ENCODE measurements around the gene DUOXA1.

Gene DUOXA1

DNA sequence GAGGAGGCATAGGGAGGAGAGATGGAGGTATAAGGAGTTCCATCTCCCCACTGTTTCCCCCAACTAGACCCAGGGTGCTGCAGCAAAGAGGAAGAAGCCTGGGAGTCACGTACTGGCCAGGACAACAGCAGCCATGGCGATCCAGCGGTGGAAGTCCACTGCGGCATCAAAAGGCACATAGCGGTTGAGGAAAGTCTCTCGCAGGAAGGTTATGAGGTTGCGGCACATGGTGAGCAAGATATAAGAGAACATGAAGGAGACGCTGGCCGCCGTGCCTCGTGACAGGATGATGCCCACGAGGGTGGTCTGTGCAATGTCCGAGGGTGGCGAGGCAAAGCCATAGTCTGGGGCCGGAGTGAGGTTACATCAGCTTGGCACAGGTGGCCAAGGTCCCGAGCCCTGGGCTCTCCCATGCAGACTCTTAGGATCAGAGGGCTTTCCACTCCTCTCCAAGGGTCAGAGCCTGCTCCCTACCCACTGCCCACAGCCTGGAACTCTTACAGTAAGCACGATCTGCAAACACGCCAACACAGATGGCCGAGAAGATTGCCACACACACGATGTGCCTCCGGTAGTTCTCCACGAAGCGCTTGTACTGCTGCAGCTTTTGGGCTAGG, 30.0 kb downstream of the DUOXA1 start:
- TF ChIP-seq, protein P1, sequence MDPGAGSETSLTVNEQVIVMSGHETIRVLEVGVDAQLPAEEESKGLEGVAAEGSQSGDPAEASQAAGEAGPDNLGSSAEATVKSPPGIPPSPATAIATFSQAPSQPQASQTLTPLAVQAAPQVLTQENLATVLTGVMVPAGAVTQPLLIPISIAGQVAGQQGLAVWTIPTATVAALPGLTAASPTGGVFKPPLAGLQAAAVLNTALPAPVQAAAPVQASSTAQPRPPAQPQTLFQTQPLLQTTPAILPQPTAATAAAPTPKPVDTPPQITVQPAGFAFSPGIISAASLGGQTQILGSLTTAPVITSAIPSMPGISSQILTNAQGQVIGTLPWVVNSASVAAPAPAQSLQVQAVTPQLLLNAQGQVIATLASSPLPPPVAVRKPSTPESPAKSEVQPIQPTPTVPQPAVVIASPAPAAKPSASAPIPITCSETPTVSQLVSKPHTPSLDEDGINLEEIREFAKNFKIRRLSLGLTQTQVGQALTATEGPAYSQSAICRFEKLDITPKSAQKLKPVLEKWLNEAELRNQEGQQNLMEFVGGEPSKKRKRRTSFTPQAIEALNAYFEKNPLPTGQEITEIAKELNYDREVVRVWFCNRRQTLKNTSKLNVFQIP (CRISPR knock-in tag; IDR thresholded peaks at IDR 0.05; ENCODE audit: borderline replicate concordance, low read depth): no peak
- TF ChIP-seq OSR1 (CRISPR knock-in tag; IDR thresholded peaks at IDR 0.05): no peak
- no peak for TF ChIP-seq TCF4 (CRISPR knock-in tag; IDR thresholded peaks at IDR 0.05; ENCODE audit: borderline replicate concordance)
- TF ChIP-seq, protein P2, sequence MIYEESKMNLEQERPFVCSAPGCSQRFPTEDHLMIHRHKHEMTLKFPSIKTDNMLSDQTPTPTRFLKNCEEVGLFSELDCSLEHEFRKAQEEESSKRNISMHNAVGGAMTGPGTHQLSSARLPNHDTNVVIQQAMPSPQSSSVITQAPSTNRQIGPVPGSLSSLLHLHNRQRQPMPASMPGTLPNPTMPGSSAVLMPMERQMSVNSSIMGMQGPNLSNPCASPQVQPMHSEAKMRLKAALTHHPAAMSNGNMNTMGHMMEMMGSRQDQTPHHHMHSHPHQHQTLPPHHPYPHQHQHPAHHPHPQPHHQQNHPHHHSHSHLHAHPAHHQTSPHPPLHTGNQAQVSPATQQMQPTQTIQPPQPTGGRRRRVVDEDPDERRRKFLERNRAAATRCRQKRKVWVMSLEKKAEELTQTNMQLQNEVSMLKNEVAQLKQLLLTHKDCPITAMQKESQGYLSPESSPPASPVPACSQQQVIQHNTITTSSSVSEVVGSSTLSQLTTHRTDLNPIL (CRISPR knock-in tag; IDR thresholded peaks at IDR 0.05; ENCODE audit: low read depth): no peak
- TF ChIP-seq, protein P3, sequence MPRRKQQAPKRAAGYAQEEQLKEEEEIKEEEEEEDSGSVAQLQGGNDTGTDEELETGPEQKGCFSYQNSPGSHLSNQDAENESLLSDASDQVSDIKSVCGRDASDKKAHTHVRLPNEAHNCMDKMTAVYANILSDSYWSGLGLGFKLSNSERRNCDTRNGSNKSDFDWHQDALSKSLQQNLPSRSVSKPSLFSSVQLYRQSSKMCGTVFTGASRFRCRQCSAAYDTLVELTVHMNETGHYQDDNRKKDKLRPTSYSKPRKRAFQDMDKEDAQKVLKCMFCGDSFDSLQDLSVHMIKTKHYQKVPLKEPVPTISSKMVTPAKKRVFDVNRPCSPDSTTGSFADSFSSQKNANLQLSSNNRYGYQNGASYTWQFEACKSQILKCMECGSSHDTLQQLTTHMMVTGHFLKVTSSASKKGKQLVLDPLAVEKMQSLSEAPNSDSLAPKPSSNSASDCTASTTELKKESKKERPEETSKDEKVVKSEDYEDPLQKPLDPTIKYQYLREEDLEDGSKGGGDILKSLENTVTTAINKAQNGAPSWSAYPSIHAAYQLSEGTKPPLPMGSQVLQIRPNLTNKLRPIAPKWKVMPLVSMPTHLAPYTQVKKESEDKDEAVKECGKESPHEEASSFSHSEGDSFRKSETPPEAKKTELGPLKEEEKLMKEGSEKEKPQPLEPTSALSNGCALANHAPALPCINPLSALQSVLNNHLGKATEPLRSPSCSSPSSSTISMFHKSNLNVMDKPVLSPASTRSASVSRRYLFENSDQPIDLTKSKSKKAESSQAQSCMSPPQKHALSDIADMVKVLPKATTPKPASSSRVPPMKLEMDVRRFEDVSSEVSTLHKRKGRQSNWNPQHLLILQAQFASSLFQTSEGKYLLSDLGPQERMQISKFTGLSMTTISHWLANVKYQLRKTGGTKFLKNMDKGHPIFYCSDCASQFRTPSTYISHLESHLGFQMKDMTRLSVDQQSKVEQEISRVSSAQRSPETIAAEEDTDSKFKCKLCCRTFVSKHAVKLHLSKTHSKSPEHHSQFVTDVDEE (CRISPR knock-in tag; IDR thresholded peaks at IDR 0.05): no peak
- no peak for TF ChIP-seq ZFP30 (CRISPR knock-in tag; IDR thresholded peaks at IDR 0.05)
- TF ChIP-seq ZC3H10 (CRISPR knock-in tag; IDR thresholded peaks at IDR 0.05): no peak
- no peak for TF ChIP-seq ZNF8 (CRISPR knock-in tag; IDR thresholded peaks at IDR 0.05)
- no peak for TF ChIP-seq ZNF70 (CRISPR knock-in tag; IDR thresholded peaks at IDR 0.05)
- TF ChIP-seq RARB (CRISPR knock-in tag; IDR thresholded peaks at IDR 0.05): no peak
- TF ChIP-seq GLIS3 (CRISPR knock-in tag; IDR thresholded peaks at IDR 0.05): no peak
- TF ChIP-seq CSDC2 (CRISPR knock-in tag; IDR thresholded peaks at IDR 0.05): no peak
- TF ChIP-seq ESRRG (CRISPR knock-in tag; IDR thresholded peaks at IDR 0.05): no peak
- ATAC-seq: no peak

DNA sequence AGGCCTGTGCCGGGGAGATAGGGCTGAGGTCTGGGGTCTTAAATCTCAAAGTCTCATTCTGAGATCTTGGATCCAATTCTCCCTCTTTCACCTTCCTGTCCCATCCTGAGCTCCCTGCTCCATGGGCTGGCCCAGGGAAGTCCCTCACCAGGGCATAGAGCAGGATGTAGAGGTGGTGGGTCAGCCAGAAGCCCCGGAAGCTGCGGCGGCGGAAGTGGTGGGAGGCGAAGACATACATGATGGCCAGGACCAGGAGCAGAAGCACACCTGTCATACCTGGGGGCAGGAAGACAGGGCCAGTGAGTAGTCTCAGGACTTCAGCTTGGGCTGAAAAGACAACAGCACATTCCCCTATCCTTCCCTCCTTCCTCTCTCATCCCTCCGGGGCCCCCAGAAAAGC, 32.2 kb downstream of the DUOXA1 start:
- TF ChIP-seq ZNF70 (CRISPR knock-in tag; IDR thresholded peaks at IDR 0.05): no peak
- TF ChIP-seq, protein P3 (CRISPR knock-in tag; IDR thresholded peaks at IDR 0.05): no peak
- no peak for TF ChIP-seq CSDC2 (CRISPR knock-in tag; IDR thresholded peaks at IDR 0.05)
- no peak for TF ChIP-seq TOX (CRISPR knock-in tag; IDR thresholded peaks at IDR 0.05; ENCODE audit: borderline replicate concordance)
- no peak for TF ChIP-seq ISL1 (CRISPR knock-in tag; IDR thresholded peaks at IDR 0.05)
- no peak for TF ChIP-seq PPARA (CRISPR knock-in tag; IDR thresholded peaks at IDR 0.05; ENCODE audit: borderline replicate concordance)
- TF ChIP-seq ZC3H10 (CRISPR knock-in tag; IDR thresholded peaks at IDR 0.05): no peak
- TF ChIP-seq, protein P2 (CRISPR knock-in tag; IDR thresholded peaks at IDR 0.05; ENCODE audit: low read depth): no peak
- no peak for TF ChIP-seq OSR1 (CRISPR knock-in tag; IDR thresholded peaks at IDR 0.05)
- no peak for TF ChIP-seq ZNF8 (CRISPR knock-in tag; IDR thresholded peaks at IDR 0.05)
- TF ChIP-seq ZFP30 (CRISPR knock-in tag; IDR thresholded peaks at IDR 0.05): no peak
- TF ChIP-seq TCF4 (CRISPR knock-in tag; IDR thresholded peaks at IDR 0.05; ENCODE audit: borderline replicate concordance): no peak
- TF ChIP-seq SNAI2 (CRISPR knock-in tag; IDR thresholded peaks at IDR 0.05): no peak
- TF ChIP-seq, protein P4, sequence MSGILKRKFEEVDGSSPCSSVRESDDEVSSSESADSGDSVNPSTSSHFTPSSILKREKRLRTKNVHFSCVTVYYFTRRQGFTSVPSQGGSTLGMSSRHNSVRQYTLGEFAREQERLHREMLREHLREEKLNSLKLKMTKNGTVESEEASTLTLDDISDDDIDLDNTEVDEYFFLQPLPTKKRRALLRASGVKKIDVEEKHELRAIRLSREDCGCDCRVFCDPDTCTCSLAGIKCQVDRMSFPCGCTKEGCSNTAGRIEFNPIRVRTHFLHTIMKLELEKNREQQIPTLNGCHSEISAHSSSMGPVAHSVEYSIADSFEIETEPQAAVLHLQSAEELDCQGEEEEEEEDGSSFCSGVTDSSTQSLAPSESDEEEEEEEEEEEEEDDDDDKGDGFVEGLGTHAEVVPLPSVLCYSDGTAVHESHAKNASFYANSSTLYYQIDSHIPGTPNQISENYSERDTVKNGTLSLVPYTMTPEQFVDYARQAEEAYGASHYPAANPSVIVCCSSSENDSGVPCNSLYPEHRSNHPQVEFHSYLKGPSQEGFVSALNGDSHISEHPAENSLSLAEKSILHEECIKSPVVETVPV (CRISPR knock-in tag; IDR thresholded peaks at IDR 0.05): no peak
- no peak for ATAC-seq

Measured in SK-N-SH treated with all-trans-retinoic acid at 6 μM for 48 hours (cell line).